Effector memory CD8-positive, alpha-beta T cell (primary cell): ENCODE measurements around the gene GIMAP2.

Experiments used
- ATAC-seq: fragments of 150-1000 bp; cut with Tn5 transposase; replicated peaks from 2 replicates; pipeline ENCODE4 v1.10.0; 2021; ENCODE audit warnings: mild to moderate bottlenecking, moderate library complexity
- DNase-seq, 3 experiments: peaks; one replicate each; pipeline ENCODE4 v3.0.0; 2021
- H3K27ac Mint-ChIP-seq, 2 donors: one replicate each; pipeline ENCODE4 v1.8.0; 2022; ENCODE audit warnings: mild to moderate bottlenecking in 2 of 2, mixed read lengths in 2 of 2, moderate library complexity in 2 of 2
- H3K27me3 Mint-ChIP-seq, 2 donors: one replicate each; pipeline ENCODE4 v1.8.0; 2022; ENCODE audit warnings: mixed read lengths in 2 of 2
- H3K36me3 Mint-ChIP-seq: one replicate; pipeline ENCODE4 v1.8.0; 2022; ENCODE audit warnings: mild to moderate bottlenecking, moderate library complexity, mixed read lengths; ENCODE audit not compliant: insufficient read depth
- H3K4me1 Mint-ChIP-seq, 2 donors: one replicate each; pipeline ENCODE4 v1.8.0; 2022; ENCODE audit warnings: low read depth in 2 of 2, mixed read lengths in 2 of 2
- H3K4me3 Mint-ChIP-seq, 2 donors: one replicate each; pipeline ENCODE4 v1.8.0; 2022; ENCODE audit warnings: mild to moderate bottlenecking in 2 of 2, mixed read lengths in 2 of 2, moderate library complexity in 2 of 2
- H3K9me3 Mint-ChIP-seq, 2 donors: one replicate each; pipeline ENCODE4 v1.8.0; 2022; ENCODE audit warnings: mixed read lengths in 2 of 2

The GIMAP2 gene

GRCh38 chr7:150695654-150696053, 10.1 kb downstream of the GIMAP2 start:
- H3K27me3 Mint-ChIP-seq, result no peaks in the 10 kb centered on the region
- peaks cover 16 to 39% of the 10 kb centered on the region in 2 donors for H3K9me3 Mint-ChIP-seq
- H3K36me3 Mint-ChIP-seq, result peaks cover 22% of the 10 kb centered on the region
- peaks cover 13 to 17% of the 10 kb centered on the region in 2 donors for H3K4me1 Mint-ChIP-seq
- ATAC-seq (no peak), DNase-seq (no peak)
- no peak overlapping the region for H3K4me3 Mint-ChIP-seq
- H3K27ac Mint-ChIP-seq, result no peak overlapping the region

GRCh38 chr7:150703209-150703608, 17.7 kb downstream of the GIMAP2 start:
- H3K4me1 Mint-ChIP-seq, result peaks cover 0 to 4% of the 10 kb centered on the region in 2 donors
- DNase-seq, result no peak
- ATAC-seq, result no peak
- no peaks in the 10 kb centered on the region for H3K36me3 Mint-ChIP-seq
- H3K4me3 Mint-ChIP-seq, result peak overlapping the region in 1 of 2 donors; percentile 4
- H3K27ac Mint-ChIP-seq, result no peak overlapping the region
- H3K9me3 Mint-ChIP-seq, result peaks cover 8 to 53% of the 10 kb centered on the region in 2 donors
- H3K27me3 Mint-ChIP-seq, result no peaks in the 10 kb centered on the region

- no peaks in the 10 kb centered on the region for H3K9me3 Mint-ChIP-seq
- DNase-seq (no peak), ATAC-seq (peak; percentile 32)
- peaks cover 33% of the 10 kb centered on the region for H3K36me3 Mint-ChIP-seq
- peak overlapping the region; percentile 91 to 99 for H3K27ac Mint-ChIP-seq
- H3K4me3 Mint-ChIP-seq, result peak overlapping the region; percentile 86 to 99
- no peaks in the 10 kb centered on the region for H3K27me3 Mint-ChIP-seq
- peaks cover 46% of the 10 kb centered on the region in 2 donors for H3K4me1 Mint-ChIP-seq
Observed at GRCh38 chr7:150715293-150715692, 29.8 kb downstream of the GIMAP2 start.

GRCh38 chr7:150715738-150716137, 30.2 kb downstream of the GIMAP2 start:
- H3K4me3 Mint-ChIP-seq, result peak overlapping the region; percentile 86 to 99
- H3K36me3 Mint-ChIP-seq, result peaks cover 37% of the 10 kb centered on the region
- H3K27me3 Mint-ChIP-seq, result no peaks in the 10 kb centered on the region
- H3K9me3 Mint-ChIP-seq, result no peaks in the 10 kb centered on the region
- ATAC-seq (peak; percentile 37), DNase-seq (no peak)
- peak overlapping the region; percentile 91 to 99 for H3K27ac Mint-ChIP-seq
- H3K4me1 Mint-ChIP-seq, result peaks cover 46 to 49% of the 10 kb centered on the region in 2 donors

GRCh38 chr7:150716368-150716767, 30.9 kb downstream of the GIMAP2 start, which contains the start of gene GIMAP1:
TSS of gene GIMAP1 (plus strand) at chr7:150716613. CDS start at chr7:150719048, 2,435 bp downstream.
- Mint-ChIP-seq H3K27ac (peak within 1 kb of the TSS; percentile 91 to 99), H3K4me3 (peak within 1 kb of the TSS; percentile 86 to 99), H3K9me3 (no peaks in the 10 kb centered on the region), H3K4me1 (peaks cover 52 to 55% of the 10 kb centered on the region in 2 donors), H3K36me3 (peaks cover 43% of the 10 kb centered on the region), H3K27me3 (no peaks in the 10 kb centered on the region)
- DNase-seq (peak; percentile 40 to 52 (median 42)), ATAC-seq (peak; percentile 84)

- Mint-ChIP-seq H3K9me3 (no peaks in the 10 kb centered on the region), H3K4me1 (peaks cover 55 to 59% of the 10 kb centered on the region in 2 donors), H3K36me3 (peaks cover 49% of the 10 kb centered on the region), H3K27ac (peak overlapping the region; percentile 91 to 99), H3K4me3 (peak overlapping the region; percentile 86 to 99), H3K27me3 (no peaks in the 10 kb centered on the region)
- no peak for DNase-seq
- ATAC-seq, result no peak
Observed at GRCh38 chr7:150716939-150717338, 31.4 kb downstream of the GIMAP2 start.

GRCh38 chr7:150717814-150718420, 32.4 kb downstream of the GIMAP2 start:
- DNase-seq, result no peak

GRCh38 chr7:150719436-150719835, 33.9 kb downstream of the GIMAP2 start:
- H3K4me3 Mint-ChIP-seq, result peak overlapping the region; percentile 86 to 99
- peaks cover 71% of the 10 kb centered on the region for H3K36me3 Mint-ChIP-seq
- H3K27me3 Mint-ChIP-seq, result no peaks in the 10 kb centered on the region
- no peak for ATAC-seq
- peak overlapping the region; percentile 91 to 99 for H3K27ac Mint-ChIP-seq
- no peak for DNase-seq
- no peaks in the 10 kb centered on the region for H3K9me3 Mint-ChIP-seq
- peaks cover 64 to 72% of the 10 kb centered on the region in 2 donors for H3K4me1 Mint-ChIP-seq

More at GRCh38 chr7:150717814-150718420, 32.4 kb downstream of the GIMAP2 start:
- peaks cover 63 to 68% of the 10 kb centered on the region in 2 donors for H3K4me1 Mint-ChIP-seq
- H3K4me3 Mint-ChIP-seq, result peak overlapping the region; percentile 86 to 99
- H3K27ac Mint-ChIP-seq, result peak overlapping the region; percentile 91 to 99
- no peaks in the 10 kb centered on the region for H3K9me3 Mint-ChIP-seq
- no peaks in the 10 kb centered on the region for H3K27me3 Mint-ChIP-seq
- H3K36me3 Mint-ChIP-seq, result peaks cover 59% of the 10 kb centered on the region
- ATAC-seq, result no peak

- Mint-ChIP-seq H3K4me1 (peaks cover 58 to 66% of the 10 kb centered on the region in 2 donors), H3K36me3 (peaks cover 75% of the 10 kb centered on the region), H3K27me3 (no peaks in the 10 kb centered on the region), H3K4me3 (peak overlapping the region; percentile 86 to 99), H3K27ac (peak overlapping the region; percentile 91 to 99), H3K9me3 (no peaks in the 10 kb centered on the region)
- DNase-seq, result no peak
- no peak for ATAC-seq
Observed at GRCh38 chr7:150719960-150720891, 34.7 kb downstream of the GIMAP2 start.

GRCh38 chr7:150721970-150722373, 36.5 kb downstream of the GIMAP2 start:
- peaks cover 0 to 2% of the 10 kb centered on the region in 2 donors for H3K9me3 Mint-ChIP-seq
- DNase-seq (no peak), ATAC-seq (no peak)
- H3K4me1 Mint-ChIP-seq, result peaks cover 51 to 61% of the 10 kb centered on the region in 2 donors
- H3K4me3 Mint-ChIP-seq, result peak overlapping the region; percentile 86 to 99
- peak overlapping the region; percentile 30 to 99 for H3K27ac Mint-ChIP-seq
- no peaks in the 10 kb centered on the region for H3K27me3 Mint-ChIP-seq
- H3K36me3 Mint-ChIP-seq, result peaks cover 70% of the 10 kb centered on the region

- H3K27ac Mint-ChIP-seq, result peak overlapping the region; percentile 62 to 99
- no peak for DNase-seq
- H3K4me1 Mint-ChIP-seq, result peaks cover 52 to 63% of the 10 kb centered on the region in 2 donors
- no peak for ATAC-seq
- H3K4me3 Mint-ChIP-seq, result peak overlapping the region; percentile 86 to 99
- peaks cover 67% of the 10 kb centered on the region for H3K36me3 Mint-ChIP-seq
- peaks cover 2 to 3% of the 10 kb centered on the region in 2 donors for H3K9me3 Mint-ChIP-seq
- H3K27me3 Mint-ChIP-seq, result no peaks in the 10 kb centered on the region
Observed at GRCh38 chr7:150722431-150722931, 37.0 kb downstream of the GIMAP2 start.

- H3K4me3 Mint-ChIP-seq, result peak overlapping the region; percentile 40 to 86
- H3K9me3 Mint-ChIP-seq, result peaks cover 9 to 12% of the 10 kb centered on the region in 2 donors
- H3K27ac Mint-ChIP-seq, result peak overlapping the region; percentile 1 to 62
- ATAC-seq, result no peak
- H3K36me3 Mint-ChIP-seq, result peaks cover 60% of the 10 kb centered on the region
- no peak for DNase-seq
- no peaks in the 10 kb centered on the region for H3K27me3 Mint-ChIP-seq
- peaks cover 48 to 64% of the 10 kb centered on the region in 2 donors for H3K4me1 Mint-ChIP-seq
Observed at GRCh38 chr7:150723467-150723866, 38.0 kb downstream of the GIMAP2 start.

GRCh38 chr7:150727381-150727780, 41.9 kb downstream of the GIMAP2 start:
- no peak overlapping the region for H3K4me3 Mint-ChIP-seq
- peak overlapping the region in 1 of 2 donors; percentile 68 for H3K27ac Mint-ChIP-seq
- peaks cover 24% of the 10 kb centered on the region for H3K36me3 Mint-ChIP-seq
- ATAC-seq (no peak), DNase-seq (no peak)
- no peaks in the 10 kb centered on the region for H3K27me3 Mint-ChIP-seq
- H3K9me3 Mint-ChIP-seq, result peaks cover 9 to 18% of the 10 kb centered on the region in 2 donors
- peaks cover 30 to 61% of the 10 kb centered on the region in 2 donors for H3K4me1 Mint-ChIP-seq
